Measurements from ENCODE around the gene OR5B12. TPM values are rescaled to one million over a fixed set of nuclear protein-coding genes. Genes with fewer than 3 reads are reported as not detected.

Gene OR5B12
- not detected for polyA plus RNA-seq (2012; ENCODE audit: low read depth, missing spikeins)

- FAIRE-seq = no peak
- DNase-seq (ENCODE audit: insufficient read length, low spot score) = no peak
These were observed at the start of gene OR5B12 for GRCh38 chr11:58442136-58442535. Gene OR5B12, minus strand, starts transcription at chr11:58442236. Its CDS starts 2,085 bp downstream, at chr11:58440151.

GRCh38 chr11:58490827-58491226 is 48.8 kb upstream of the OR5B12 start:
- FAIRE-seq = no peak
- TF ChIP-seq SPI1 (IDR thresholded peaks at IDR 0.05; ENCODE audit: low read depth, low read length) = no peak
- TF ChIP-seq POU2F2 (IDR thresholded peaks at IDR 0.05; ENCODE audit: low read depth, low read length) = no peak
- TF ChIP-seq TAF1 (IDR thresholded peaks at IDR 0.05; ENCODE audit: low read depth, low read length) = no peak
- DNase-seq (ENCODE audit: insufficient read length, low spot score) = no peak

More at GRCh38 chr11:58442136-58442535, at the start of gene OR5B12:
- TF ChIP-seq TAF1 (IDR thresholded peaks at IDR 0.05; ENCODE audit: low read depth, low read length) (no peak), POLR2A (IDR thresholded peaks at IDR 0.05; ENCODE audit: low read depth, low read length) (no peak), POLR2AphosphoS5 (IDR thresholded peaks at IDR 0.05; ENCODE audit: low read depth, low read length) (no peak), PAX5 (IDR thresholded peaks at IDR 0.05; ENCODE audit: insufficient read depth, low read length, severe bottlenecking) (no peak), POU2F2 (IDR thresholded peaks at IDR 0.05; ENCODE audit: low read depth, low read length) (no peak)

GRCh38 chr11:58487170-58487569 is 45.1 kb upstream of the OR5B12 start:
- no peak for FAIRE-seq

GRCh38 chr11:58485961-58486360 is 43.9 kb upstream of the OR5B12 start:
- no peak for FAIRE-seq
- no peak for DNase-seq (ENCODE audit: insufficient read length, low spot score)
- TF ChIP-seq POLR2A (IDR thresholded peaks at IDR 0.05; ENCODE audit: low read depth, low read length) (no peak), TAF1 (IDR thresholded peaks at IDR 0.05; ENCODE audit: low read depth, low read length) (no peak), POU2F2 (IDR thresholded peaks at IDR 0.05; ENCODE audit: low read depth, low read length) (no peak), POLR2AphosphoS5 (IDR thresholded peaks at IDR 0.05; ENCODE audit: low read depth, low read length) (no peak), SPI1 (IDR thresholded peaks at IDR 0.05; ENCODE audit: low read depth, low read length) (no peak), PAX5 (IDR thresholded peaks at IDR 0.05; ENCODE audit: insufficient read depth, low read length, severe bottlenecking) (no peak)

More at GRCh38 chr11:58487170-58487569, 45.1 kb upstream of the OR5B12 start:
- no peak for DNase-seq (ENCODE audit: insufficient read length, low spot score)
- TF ChIP-seq POU2F2 (IDR thresholded peaks at IDR 0.05; ENCODE audit: low read depth, low read length) (no peak), TAF1 (IDR thresholded peaks at IDR 0.05; ENCODE audit: low read depth, low read length) (no peak), SPI1 (IDR thresholded peaks at IDR 0.05; ENCODE audit: low read depth, low read length) (no peak), PAX5 (IDR thresholded peaks at IDR 0.05; ENCODE audit: insufficient read depth, low read length, severe bottlenecking) (no peak), POLR2A (IDR thresholded peaks at IDR 0.05; ENCODE audit: low read depth, low read length) (no peak), POLR2AphosphoS5 (IDR thresholded peaks at IDR 0.05; ENCODE audit: low read depth, low read length) (no peak)

- FAIRE-seq = no peak
- TF ChIP-seq TAF1 (IDR thresholded peaks at IDR 0.05; ENCODE audit: low read depth, low read length) (no peak), POU2F2 (IDR thresholded peaks at IDR 0.05; ENCODE audit: low read depth, low read length) (no peak)
- no peak for DNase-seq (ENCODE audit: insufficient read length, low spot score)
These were observed 29.9 kb upstream of the OR5B12 start for GRCh38 chr11:58471892-58472291.

- no peak for TF ChIP-seq SPI1 (IDR thresholded peaks at IDR 0.05; ENCODE audit: low read depth, low read length)
- no peak for TF ChIP-seq TAF1 (IDR thresholded peaks at IDR 0.05; ENCODE audit: low read depth, low read length)
- no peak for TF ChIP-seq POLR2AphosphoS5 (IDR thresholded peaks at IDR 0.05; ENCODE audit: low read depth, low read length)
- no peak for TF ChIP-seq POLR2A (IDR thresholded peaks at IDR 0.05; ENCODE audit: low read depth, low read length)
- no peak for TF ChIP-seq POU2F2 (IDR thresholded peaks at IDR 0.05; ENCODE audit: low read depth, low read length)
- no peak for TF ChIP-seq PAX5 (IDR thresholded peaks at IDR 0.05; ENCODE audit: insufficient read depth, low read length, severe bottlenecking)
- no peak for FAIRE-seq
- DNase-seq (ENCODE audit: insufficient read length, low spot score) = no peak
These were observed 24.3 kb upstream of the OR5B12 start for GRCh38 chr11:58466293-58466692.

- FAIRE-seq (no peak), DNase-seq (ENCODE audit: insufficient read length, low spot score) (no peak)
- TF ChIP-seq POLR2AphosphoS5 (IDR thresholded peaks at IDR 0.05; ENCODE audit: low read depth, low read length) = no peak
- TF ChIP-seq POLR2A (IDR thresholded peaks at IDR 0.05; ENCODE audit: low read depth, low read length) = no peak
- no peak for TF ChIP-seq TAF1 (IDR thresholded peaks at IDR 0.05; ENCODE audit: low read depth, low read length)
- no peak for TF ChIP-seq PAX5 (IDR thresholded peaks at IDR 0.05; ENCODE audit: insufficient read depth, low read length, severe bottlenecking)
- TF ChIP-seq POU2F2 (IDR thresholded peaks at IDR 0.05; ENCODE audit: low read depth, low read length) = no peak
- TF ChIP-seq SPI1 (IDR thresholded peaks at IDR 0.05; ENCODE audit: low read depth, low read length) = no peak
These were observed 23.7 kb upstream of the OR5B12 start for GRCh38 chr11:58465690-58466089.

- FAIRE-seq = no peak
- no peak for DNase-seq (ENCODE audit: insufficient read length, low spot score)
- no peak for TF ChIP-seq POLR2A (IDR thresholded peaks at IDR 0.05; ENCODE audit: low read depth, low read length)
- TF ChIP-seq POU2F2 (IDR thresholded peaks at IDR 0.05; ENCODE audit: low read depth, low read length) = no peak
- no peak for TF ChIP-seq SPI1 (IDR thresholded peaks at IDR 0.05; ENCODE audit: low read depth, low read length)
- TF ChIP-seq PAX5 (IDR thresholded peaks at IDR 0.05; ENCODE audit: insufficient read depth, low read length, severe bottlenecking) = no peak
- no peak for TF ChIP-seq POLR2AphosphoS5 (IDR thresholded peaks at IDR 0.05; ENCODE audit: low read depth, low read length)
- no peak for TF ChIP-seq TAF1 (IDR thresholded peaks at IDR 0.05; ENCODE audit: low read depth, low read length)
These were observed 9.5 kb upstream of the OR5B12 start for GRCh38 chr11:58451585-58451984.

GRCh38 chr11:58446294-58446693 is 4.3 kb upstream of the OR5B12 start:
- DNase-seq (ENCODE audit: insufficient read length, low spot score) (no peak), FAIRE-seq (no peak)
- no peak for TF ChIP-seq POLR2A (IDR thresholded peaks at IDR 0.05; ENCODE audit: low read depth, low read length)
- TF ChIP-seq POU2F2 (IDR thresholded peaks at IDR 0.05; ENCODE audit: low read depth, low read length) = no peak
- TF ChIP-seq TAF1 (IDR thresholded peaks at IDR 0.05; ENCODE audit: low read depth, low read length) = no peak
- TF ChIP-seq PAX5 (IDR thresholded peaks at IDR 0.05; ENCODE audit: insufficient read depth, low read length, severe bottlenecking) = no peak
- TF ChIP-seq SPI1 (IDR thresholded peaks at IDR 0.05; ENCODE audit: low read depth, low read length) = no peak
- TF ChIP-seq POLR2AphosphoS5 (IDR thresholded peaks at IDR 0.05; ENCODE audit: low read depth, low read length) = no peak

- TF ChIP-seq SPI1 (IDR thresholded peaks at IDR 0.05; ENCODE audit: low read depth, low read length) (no peak), TAF1 (IDR thresholded peaks at IDR 0.05; ENCODE audit: low read depth, low read length) (no peak), POU2F2 (IDR thresholded peaks at IDR 0.05; ENCODE audit: low read depth, low read length) (no peak)
- FAIRE-seq = no peak
- no peak for DNase-seq (ENCODE audit: insufficient read length, low spot score)
These were observed 2.3 kb upstream of the OR5B12 start for GRCh38 chr11:58444300-58444699.

Measured in GM12891 (cell line).